ENCODE data around the gene ABHD17C.

DNA sequence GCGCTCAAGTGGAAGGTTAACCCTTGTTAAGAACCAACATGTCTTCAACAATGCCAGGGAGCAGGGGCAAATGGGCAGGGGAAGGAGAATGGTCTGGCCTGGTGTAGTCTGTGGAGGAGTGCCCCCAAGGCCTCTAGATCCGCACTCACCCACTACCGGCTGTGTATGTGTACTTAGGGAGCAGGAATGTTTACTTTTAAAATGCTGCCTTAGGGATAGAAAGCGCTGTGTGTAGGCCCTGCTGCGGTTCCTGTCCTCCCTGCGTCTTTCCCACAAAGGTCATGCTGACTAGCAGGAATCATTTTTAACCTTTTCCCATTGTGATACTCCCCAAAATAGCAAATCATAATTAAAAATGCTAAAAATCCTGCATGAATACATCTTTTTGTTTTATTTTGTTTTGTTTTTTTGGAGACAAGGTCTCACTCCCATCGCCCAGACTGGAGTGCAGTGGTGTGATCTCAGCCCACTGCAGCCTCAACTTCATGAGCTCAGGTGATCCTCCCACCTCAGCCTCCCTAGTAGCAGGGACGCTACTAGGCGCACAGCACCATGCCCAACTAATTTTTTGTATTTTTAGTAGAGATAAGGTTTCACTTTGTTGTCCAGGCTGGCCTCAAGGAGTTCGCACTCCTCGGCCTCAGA is 48.2 kb downstream of the ABHD17C start:
- TF ChIP-seq, protein P1, sequence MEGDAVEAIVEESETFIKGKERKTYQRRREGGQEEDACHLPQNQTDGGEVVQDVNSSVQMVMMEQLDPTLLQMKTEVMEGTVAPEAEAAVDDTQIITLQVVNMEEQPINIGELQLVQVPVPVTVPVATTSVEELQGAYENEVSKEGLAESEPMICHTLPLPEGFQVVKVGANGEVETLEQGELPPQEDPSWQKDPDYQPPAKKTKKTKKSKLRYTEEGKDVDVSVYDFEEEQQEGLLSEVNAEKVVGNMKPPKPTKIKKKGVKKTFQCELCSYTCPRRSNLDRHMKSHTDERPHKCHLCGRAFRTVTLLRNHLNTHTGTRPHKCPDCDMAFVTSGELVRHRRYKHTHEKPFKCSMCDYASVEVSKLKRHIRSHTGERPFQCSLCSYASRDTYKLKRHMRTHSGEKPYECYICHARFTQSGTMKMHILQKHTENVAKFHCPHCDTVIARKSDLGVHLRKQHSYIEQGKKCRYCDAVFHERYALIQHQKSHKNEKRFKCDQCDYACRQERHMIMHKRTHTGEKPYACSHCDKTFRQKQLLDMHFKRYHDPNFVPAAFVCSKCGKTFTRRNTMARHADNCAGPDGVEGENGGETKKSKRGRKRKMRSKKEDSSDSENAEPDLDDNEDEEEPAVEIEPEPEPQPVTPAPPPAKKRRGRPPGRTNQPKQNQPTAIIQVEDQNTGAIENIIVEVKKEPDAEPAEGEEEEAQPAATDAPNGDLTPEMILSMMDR (IDR thresholded peaks at IDR 0.05; ENCODE audit: poor library complexity): no peak
- no peak for TF ChIP-seq EZH2 (IDR thresholded peaks at IDR 0.05; ENCODE audit: borderline replicate concordance)
